Activated T-cell treated with anti-CD3 and anti-CD28 coated beads for 24 hours (primary cell): Measurements from ENCODE around the gene CEP128.

ENCODE experiments used
- DNase-seq: peaks from one replicate; pipeline ENCODE4 v3.0.0-alpha.2; 2020; ENCODE audit warnings: low read depth

The CEP128 gene

DNA sequence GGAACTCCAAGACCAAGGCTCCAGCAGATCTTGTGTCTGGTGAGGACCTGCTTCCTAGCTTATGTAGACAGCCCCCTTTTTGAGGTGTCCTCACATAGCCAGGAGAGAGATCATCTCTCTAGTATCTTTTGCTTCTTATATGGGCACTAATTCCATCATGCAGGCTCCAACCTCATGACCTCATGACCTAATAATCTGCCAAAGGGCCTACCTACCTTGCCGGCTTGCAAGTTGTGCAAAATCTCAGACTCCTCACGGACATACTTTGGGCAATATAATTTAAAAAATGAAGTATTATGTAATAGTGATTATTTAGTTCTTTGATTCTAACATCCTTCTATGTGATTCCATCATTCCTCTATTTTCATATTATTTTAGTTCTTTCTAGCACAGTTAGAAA is 397.2 kb downstream of the CEP128 start:
- no peak for DNase-seq

DNA sequence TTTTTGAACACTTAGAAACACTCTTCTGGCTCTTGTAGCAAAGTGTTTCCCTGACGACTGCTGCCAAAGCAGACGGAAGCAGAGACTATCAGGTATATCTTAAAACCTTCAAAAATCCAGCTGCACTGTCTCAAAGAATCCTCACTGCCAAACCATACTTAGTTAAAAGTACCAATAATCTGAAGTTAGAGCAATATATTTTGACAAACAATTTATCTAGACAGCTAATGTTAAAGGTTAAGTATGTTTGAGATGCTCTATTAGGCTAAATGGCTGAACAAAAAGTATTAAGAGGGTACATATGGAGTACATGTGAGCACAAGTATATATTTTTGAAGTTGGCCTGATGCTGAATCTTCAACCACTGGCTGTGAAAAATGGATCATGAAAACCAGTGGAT is 398.3 kb downstream of the CEP128 start:
- DNase-seq: no peak

DNA sequence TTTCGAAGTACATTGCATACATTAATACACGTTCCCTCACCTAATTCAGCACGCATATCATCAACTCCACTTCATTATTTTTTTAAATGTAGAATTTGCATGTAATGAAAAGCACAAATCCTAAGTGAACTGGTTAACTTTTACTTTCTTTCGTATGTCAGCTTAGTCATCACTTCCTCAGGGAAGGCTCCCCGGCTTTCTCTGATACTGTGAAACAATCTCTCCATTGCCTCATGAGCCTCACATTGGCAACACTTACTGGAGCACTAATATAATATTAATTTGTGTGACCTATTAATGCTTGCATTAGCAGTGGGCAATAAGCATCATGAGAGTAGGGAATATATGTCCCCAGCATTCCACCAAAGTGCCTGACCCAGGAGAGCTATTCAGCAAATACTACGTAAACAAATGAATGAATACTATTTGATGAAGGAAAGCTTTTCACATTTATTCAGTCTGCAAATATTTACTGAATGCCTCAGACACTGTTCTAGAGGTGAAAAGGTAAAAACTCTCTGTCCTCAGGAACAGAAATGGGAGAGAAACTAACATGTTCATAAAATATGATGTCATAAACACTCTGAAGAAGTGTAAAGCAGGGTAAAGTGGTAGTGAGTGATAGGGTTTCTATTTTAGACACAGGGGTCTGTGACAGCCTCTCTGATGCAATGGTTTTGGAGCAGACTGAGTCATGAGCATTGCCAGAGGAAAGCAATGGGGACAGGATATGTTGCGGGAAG is 402.7 kb downstream of the CEP128 start:
- no peak for DNase-seq

DNA sequence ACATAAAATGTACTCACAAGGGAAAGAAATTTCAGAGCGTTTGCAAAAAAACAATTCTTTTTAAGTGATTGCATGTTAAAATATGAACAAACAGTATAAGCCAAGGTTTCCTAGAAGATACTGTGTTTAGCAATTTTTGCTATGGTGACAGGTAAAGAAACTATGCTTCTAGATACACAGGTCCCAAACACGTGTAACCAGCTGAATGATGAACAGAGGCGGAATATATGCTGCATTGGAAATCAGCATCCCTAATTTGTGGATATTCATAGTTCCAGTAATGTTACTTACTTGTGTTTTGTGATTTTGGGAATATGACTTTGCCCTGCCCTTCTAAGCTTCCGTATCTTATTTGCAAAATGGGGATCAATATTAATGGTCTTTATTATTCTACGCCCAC is 403.9 kb downstream of the CEP128 start:
- no peak for DNase-seq

GRCh38 chr14:80536456-80536855 is 405.1 kb downstream of the CEP128 start:
- no peak for DNase-seq

- no peak for DNase-seq
These were observed 406.4 kb downstream of the CEP128 start for GRCh38 chr14:80535171-80535570.

DNA sequence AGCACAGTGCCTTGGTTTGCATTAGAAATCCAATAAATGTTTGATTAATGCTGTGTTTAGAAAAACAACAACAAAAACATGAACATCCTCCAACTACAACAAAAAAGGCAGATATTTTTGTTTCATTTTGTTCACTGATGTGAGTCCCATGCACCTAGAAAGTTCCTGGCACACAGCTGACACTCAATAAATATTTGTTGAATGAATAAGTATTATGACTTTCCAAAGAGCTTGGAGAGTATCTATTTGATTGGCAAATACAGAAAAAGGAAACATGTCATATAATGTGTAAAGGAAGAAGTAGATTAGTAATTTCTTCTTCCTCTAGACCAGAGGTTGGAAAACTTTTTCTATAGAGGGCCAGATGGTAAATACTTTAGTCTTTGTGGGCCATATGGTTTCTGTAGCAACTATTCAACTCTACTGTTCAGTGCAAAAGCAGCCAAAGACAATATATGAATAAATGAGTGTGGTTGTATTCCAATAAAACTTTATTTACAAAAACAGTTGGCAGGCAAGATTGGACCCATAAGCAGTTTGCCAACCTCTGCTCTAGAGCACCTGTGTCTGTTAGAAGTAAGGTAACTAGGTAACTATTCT is 417.9 kb downstream of the CEP128 start:
- no peak for DNase-seq

DNA sequence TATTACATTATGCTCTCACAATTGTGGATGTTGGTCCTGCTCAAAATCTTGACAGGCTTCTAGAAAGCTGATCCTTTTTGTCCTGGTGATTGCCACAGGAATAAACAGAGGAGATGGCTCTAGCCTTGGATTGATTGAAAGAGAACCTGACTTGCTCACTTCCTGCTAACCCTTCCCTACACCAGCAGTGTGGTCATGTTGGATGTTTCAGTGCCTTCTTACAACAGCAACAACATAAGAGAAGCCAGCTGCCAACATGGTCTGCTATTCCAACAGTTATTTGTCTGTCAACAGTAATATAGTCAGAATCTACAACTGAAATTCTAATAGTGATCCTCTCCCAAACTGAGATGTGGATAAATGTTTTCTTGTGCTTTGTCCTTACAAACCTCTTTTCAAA is 418.6 kb downstream of the CEP128 start:
- no peak for DNase-seq

DNA sequence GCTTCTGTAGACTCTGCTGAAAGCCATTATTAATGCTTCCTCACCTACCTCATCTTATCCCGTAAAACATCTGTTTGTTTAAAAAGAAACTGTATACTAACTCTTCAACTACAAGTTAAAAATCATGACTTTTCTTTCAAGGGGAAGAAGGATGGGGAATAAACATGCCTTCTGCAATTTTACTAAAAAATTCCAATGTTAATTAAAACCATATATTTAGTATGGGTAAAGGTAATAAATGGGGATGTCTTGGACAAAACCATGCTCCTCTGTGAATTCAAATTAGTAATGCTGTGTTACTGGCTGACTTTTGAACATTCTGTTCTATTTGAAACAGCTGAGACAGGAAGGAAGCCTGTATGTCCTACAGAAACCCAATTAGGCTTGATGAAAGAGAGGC is 419.1 kb downstream of the CEP128 start:
- no peak for DNase-seq

- DNase-seq: no peak
These were observed 420.1 kb downstream of the CEP128 start for GRCh38 chr14:80521456-80521855.

- DNase-seq: no peak
These were observed 422.5 kb downstream of the CEP128 start for GRCh38 chr14:80519002-80519401.

DNA sequence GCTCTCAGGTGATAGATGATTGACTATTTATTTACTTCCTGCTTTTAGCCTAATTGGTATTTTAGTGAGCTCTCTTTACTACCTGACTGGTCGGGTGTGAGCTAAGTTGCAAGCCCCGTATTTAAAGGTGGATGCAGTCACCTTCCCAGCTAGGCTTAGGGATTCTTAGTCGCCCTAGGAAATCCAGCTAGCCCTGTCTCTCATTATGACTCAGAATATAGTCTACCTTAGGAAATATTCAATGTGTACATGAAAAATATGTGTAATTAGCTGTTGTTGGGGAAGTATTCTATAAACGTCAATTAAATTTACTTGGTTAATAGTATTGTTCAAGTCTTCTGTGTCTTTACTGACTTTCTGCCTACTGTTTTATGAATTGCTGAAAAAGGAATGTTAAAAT is 423.4 kb downstream of the CEP128 start:
- no peak for DNase-seq

DNA sequence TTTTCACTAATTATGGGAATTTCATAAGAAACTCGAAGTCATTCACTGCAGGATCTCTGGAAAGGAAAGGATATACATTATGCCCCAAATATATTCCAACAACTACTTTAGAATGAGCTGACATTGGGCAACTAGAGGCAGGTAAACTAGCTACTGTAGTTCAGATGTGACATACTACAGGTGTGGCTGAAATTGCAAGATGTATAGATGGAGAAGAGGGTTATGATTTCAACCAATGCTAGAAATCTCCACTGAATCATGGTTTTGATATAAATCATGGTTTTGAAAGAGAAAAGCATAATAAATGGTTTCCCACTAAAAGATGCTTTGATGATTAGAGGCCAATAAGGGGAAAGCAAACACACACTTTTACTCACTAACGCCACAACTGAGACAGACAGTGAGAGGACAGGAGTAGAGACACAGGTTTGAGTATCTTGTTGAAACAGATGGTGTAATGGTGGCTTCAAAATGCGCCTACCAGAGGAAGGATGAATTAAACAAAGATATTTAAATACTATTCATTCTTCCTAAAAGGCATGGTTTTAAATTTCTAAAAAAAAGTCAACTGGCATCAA is 434.2 kb downstream of the CEP128 start:
- no peak for DNase-seq

- no peak for DNase-seq
These were observed 436.8 kb downstream of the CEP128 start for GRCh38 chr14:80504781-80505180.

DNA sequence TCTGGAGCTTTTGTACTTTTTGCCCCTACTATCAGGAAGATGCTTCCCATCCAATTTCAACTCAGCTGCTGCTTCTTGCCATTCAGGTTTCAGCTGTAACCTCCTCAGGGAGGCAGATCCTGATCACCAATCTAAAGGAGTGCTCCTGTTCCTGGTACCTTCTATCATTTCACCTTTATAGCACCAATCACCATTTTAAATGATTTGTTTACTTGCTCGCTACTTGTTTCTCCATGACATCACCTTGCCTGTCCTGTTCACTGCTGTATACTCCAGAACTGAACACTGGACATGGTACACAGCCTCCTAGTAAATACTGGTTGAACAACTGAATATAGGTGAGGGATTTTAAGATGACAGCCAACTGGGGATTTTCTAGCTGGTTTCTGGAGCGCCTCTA is 443.0 kb downstream of the CEP128 start:
- DNase-seq: no peak

DNA sequence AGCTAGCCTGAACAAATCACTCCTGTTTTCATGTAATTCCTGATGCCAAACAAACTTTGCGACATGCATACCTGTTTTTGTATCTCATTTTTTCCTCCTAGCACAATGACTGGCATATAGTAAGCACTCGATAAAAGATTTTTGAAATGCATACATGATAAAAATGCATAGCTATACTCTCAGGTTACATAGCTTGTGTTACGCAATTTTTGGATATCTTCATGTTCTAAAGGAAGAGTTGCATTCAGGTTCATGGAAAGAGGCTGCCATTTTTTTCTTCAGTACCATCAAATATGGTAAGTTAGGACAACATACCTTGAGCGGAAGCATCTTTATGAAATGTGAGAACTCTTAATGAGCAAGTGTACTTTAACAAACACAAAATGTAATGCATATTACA is 445.4 kb downstream of the CEP128 start:
- no peak for DNase-seq

- DNase-seq: no peak
These were observed 446.8 kb downstream of the CEP128 start for GRCh38 chr14:80494769-80495168.

DNA sequence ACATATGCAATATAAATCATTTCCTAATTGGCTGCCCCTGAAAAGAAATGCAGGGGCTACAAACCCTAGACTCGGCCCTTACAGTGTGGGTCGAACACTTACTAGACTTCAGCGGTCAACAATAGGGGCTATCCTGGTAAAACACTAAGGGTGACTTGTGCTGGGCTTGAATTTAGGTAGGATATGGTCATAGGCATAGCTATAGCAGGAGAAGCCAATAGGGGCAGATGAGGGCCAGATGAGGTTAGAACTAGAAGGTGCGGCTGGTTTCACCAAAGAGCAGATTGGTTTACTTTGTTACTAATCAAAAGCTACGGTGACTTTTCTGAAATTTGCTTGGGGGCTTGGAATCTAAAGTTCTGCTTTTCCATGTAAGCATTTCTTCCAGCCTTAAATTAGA is 447.9 kb downstream of the CEP128 start:
- no peak for DNase-seq

DNA sequence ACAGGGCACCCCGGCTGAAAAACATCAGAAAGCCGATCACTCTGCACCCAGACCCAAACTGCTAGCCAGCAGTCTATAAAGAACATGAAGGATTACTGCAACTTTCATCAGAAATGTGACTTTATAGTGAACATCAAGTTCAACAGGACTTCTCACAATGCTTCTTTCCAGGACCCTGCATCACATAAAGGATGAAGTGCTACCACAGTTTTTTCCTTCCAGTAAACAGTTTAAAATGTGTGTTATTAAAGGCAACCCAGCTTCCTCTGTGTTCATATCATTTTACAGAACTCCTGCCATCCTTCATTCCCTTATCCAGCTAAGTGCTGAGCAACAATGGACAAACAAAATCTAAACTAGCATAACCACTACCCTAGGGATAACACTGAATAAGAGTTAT is 449.9 kb downstream of the CEP128 start:
- DNase-seq: no peak

DNA sequence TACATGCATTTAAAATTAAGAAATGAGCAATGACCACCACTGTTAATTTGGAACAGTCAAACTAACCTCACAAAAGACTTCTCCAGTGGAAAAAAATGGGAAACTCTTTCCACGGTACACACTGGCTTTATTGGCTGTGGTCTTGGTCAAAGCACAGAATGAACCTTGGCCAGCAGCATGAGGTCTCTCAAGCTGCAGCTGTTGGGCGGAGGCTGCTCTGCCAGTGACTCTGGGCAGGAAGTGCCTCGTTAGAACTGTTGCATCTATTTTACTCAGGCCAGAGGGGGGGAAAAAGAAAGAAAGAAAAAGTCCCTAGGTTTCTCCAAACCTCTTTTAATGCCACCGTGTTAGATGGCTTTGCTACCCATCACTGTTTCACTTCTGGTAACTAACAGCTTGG is 450.4 kb downstream of the CEP128 start:
- DNase-seq: no peak

DNA sequence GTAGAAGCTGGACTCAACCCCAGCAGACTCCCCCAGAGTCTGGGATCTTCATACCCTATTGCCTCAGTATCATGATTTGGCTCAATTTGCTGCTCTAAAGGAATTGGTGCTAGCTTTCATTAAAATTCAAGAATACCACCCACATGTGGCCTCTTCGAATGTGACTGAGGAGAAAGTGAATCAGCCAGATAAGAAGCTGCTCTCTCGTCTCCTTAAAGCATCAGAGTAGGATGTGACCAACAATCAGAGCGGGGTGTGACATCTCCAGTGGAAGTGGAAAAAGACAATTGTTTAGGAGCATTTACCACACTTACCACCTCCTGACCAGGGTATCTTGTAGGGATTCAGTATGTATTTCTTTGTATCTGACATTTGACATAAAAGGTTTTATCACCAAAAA is 452.0 kb downstream of the CEP128 start:
- DNase-seq: no peak

- DNase-seq: no peak
These were observed 455.8 kb downstream of the CEP128 start for GRCh38 chr14:80485764-80486163.

DNA sequence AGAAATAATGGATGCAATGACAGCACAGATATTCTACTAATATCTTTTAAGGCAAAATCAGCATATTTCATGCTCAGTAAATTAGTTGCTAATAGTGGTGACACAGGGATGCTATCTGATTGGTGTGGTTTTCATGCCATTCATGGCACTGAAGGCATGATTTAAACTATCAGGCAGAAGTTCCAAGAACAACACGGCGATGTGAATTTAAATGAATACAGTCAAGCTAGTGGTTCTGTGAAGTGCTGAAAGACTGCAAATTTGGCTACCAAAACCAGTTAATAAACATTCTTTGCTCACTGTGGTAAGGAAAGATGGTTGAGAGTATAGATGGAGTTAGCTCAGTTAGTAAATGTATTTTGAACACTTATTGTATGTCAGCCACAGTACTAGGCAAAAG is 458.2 kb downstream of the CEP128 start:
- DNase-seq: no peak
